ENCODE results near the gene HSFX1.
"Not testable (repeated sequence)": the region's sequence is repeated elsewhere in the genome, so short reads cannot be mapped to it uniquely, and the experiment has no call there.

Gene HSFX1, protein sequence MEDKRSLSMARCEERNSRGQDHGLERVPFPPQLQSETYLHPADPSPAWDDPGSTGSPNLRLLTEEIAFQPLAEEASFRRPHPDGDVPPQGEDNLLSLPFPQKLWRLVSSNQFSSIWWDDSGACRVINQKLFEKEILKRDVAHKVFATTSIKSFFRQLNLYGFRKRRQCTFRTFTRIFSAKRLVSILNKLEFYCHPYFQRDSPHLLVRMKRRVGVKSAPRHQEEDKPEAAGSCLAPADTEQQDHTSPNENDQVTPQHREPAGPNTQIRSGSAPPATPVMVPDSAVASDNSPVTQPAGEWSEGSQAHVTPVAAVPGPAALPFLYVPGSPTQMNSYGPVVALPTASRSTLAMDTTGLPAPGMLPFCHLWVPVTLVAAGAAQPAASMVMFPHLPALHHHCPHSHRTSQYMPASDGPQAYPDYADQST

DNA sequence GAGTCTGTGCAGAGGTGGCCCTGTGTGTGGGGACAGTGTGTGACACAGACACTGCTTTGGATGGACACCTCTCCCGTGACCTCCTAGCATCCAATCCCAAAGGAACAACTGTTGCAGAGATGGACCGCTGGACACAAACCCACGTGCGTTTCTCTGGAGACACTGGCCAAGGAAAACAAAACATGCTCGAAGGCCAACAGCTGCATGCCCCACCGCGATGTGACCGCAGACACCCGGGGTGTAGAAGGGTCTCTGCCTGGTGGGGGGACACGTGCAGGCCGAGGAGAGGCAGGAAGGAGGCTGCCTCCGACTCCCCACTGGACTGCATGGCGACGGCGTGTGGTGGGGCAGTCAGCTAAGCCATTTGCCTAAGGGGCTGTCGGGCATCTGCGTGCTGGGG lies at the start of gene HSFX1:
HSFX1 (plus strand) TSS at position 301 of the 400 bp plus-strand sequence. CDS start 614 bp downstream, outside the sequence.
- not testable (repeated sequence) for DNase-seq

DNA sequence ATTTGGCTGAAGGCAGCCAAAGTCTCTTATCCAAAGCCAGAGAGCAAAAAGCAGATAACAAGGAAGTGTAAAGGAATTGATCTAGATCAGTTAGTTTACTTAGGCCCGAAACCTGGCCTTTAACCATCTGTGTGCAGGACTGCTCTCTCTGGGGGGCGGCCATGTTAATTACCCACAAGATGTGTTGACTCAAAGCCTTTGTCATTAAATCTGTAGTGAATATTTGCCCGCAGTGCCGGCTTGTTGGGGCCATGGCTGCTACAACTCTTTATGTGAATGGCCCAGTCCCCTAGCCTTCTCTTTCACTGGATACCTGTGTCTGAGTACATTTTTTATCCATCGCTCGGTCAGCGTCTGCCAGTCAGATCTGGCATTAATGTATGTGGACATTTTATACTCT lies 46.6 kb upstream of the HSFX1 start:
- not testable (repeated sequence) for DNase-seq

DNA sequence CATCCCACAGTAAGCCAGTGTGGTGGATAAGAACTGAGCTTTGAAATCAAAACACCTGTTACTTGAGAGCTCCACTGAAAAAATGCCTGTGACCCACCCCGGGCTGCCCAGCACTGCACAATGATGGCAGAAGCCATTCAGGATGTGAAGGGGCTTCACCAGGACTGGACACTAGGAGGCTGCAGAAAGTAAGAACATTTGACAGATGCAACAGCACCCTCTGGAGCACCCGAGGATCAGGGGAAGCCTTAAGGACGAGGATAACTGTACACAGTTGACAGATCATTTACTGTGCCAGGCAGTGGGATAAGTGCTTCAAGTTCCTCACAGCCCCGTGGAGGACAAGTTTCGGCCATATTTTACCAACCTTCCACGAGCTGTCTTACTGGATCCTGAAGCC lies 31.6 kb upstream of the HSFX1 start:
- not testable (repeated sequence) for DNase-seq

DNA sequence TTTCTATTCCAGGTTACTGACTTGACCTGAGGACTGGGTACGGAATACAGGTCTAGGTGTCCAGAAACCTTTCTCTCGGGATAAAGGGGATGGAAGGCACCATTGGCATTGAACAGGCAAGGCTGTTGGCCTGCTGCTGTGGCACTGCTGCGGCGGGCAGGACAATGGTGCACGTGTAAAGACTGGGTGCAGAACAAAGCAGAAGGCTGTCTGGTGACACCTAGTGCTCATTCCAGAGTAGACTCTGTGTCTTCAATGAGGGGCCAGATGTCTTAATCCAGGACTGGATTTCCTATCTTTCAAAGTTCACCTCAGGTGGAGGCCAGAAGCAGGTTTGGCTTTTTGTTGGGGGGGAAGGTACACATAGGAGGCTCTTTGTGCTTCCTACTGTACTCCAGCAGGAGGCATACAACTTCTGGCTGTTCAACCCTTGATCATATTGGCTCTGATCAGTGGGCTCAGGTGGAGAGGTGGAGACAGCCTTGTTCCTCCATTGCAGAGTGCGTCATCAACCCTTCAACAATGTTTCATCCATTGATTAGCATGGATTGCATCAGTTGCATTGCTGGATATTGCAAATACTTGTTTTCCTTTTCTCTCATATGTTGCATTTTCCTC lies 27.4 kb upstream of the HSFX1 start:
- not testable (repeated sequence) for DNase-seq

DNA sequence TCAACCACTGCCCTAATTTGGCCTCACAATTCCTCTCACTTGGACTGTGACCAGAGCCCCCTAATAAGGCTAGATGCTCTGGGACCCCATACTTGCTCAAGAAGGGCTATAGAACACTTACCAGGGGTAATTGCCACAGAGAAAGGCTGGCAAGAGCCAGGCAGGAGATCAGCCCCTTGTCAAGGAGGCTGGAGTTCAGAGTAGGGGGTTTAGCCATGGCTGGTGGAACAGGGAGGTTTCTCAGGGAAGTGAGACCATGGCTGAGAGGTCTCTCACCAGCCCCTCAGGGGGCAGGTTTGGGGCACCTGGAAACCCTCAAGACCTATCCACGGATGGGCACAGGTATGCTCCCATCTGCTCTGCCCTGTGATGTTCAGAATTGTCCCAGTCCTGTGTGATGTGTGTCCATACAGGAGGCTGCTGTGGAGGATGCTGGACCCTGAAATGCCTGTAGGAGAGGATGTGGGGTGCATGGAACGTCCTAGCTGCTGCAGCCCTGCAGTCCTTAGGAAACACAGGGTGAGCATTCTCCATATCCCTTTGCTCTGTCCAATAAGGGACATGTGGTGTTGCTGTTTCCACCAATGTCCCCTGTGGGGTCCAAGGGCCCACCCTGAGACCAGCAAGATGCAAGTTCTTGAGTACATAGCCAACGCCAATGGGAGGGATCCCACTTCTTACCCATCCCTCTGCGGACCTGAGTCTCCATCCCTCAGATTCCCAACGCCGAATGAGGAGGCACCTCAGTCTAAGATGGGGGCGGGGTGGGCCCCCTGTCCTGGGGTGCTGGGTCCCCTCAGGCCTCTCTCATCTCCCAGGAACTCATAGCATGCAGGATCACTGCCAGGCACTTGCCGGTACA lies 16.4 kb upstream of the HSFX1 start:
- DNase-seq = peak; percentile 0

DNA sequence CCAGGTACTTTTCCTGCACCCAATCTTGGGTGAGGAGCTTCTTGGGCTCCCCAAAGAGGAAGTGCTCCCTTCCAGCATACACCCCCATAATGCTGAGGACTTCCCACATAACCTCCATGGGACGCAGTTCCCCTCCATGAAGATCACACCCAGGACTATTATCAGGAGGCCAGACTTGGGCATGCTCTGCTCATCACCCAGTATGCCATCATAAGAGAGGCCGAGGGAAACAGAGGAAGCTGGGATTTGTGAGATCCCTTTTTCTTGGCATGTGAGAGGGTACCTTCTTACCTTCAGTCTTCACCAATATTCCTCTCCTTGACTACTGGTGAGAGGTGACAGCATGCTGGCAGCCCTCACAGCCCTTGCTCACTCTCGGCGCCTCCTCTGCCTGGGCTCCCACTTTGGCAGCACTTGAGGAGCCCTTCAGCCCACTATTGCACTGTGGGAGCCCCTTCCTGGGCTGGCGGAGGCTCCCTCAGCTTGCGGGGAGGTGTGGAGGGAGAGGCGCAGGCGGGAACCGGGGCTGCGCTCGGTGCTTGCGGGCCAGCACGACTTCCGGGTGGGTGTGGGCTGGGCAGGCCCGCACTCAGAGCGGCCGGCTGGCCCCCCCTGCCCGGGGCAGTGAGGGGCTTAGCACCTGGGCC lies 15.7 kb upstream of the HSFX1 start:
- DNase-seq = no peak

DNA sequence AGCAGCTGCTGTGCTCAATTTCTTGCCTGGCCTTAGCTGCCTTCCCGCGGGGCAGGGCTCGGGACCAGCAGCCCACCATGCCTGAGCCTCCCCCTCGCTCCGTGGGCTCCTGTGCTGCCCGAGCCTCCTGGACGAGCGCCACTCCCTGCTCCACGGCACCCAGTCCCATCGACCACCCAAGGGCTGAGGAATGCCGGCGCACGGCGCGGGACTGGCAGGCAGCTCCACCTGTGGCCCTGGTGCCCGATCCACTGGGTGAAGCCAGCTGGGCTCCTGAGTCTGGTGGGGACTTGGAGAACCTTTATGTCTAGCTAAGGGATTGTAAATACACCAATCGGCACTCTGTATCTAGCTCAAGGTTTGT lies 15.2 kb upstream of the HSFX1 start:
- not testable (repeated sequence) for DNase-seq

DNA sequence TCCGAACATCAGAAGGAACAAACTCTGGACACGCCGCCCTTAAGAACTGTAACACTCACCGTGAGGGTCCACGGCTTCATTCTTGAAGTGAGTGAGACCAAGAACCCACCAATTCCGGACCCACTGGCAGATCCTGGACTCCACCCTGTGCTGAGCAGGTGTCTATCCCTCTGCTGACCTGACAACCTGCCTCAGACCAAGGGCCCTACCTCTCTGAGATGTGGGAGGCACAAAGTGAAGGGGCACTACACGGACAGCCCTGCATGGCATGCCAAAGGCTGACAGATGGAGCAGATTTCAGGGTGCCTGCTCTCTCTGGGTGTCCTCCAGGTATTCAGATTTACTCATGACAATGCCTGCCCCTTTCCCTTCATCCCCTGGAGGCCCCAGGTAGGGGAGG lies 14.0 kb upstream of the HSFX1 start:
- no peak for DNase-seq

DNA sequence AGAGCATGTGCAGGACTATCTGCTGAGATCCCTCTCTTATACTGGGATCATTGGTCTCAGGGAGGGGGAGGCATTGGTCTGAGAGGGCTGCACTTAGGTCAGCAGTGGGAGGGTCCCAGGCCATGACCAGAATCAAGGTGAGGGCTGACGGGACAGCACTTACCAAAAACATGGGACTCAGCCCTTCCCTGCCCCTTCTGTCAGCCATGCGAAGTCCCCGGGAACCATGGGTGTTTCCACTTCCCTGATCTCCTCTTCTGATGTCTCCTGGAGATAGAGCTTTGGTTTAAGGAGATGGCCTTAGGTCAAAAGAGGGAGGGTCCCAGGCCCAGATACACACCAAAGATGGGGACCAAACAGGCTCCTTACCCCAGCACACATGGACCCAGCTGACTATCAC lies 12.9 kb upstream of the HSFX1 start:
- DNase-seq = no peak

DNA sequence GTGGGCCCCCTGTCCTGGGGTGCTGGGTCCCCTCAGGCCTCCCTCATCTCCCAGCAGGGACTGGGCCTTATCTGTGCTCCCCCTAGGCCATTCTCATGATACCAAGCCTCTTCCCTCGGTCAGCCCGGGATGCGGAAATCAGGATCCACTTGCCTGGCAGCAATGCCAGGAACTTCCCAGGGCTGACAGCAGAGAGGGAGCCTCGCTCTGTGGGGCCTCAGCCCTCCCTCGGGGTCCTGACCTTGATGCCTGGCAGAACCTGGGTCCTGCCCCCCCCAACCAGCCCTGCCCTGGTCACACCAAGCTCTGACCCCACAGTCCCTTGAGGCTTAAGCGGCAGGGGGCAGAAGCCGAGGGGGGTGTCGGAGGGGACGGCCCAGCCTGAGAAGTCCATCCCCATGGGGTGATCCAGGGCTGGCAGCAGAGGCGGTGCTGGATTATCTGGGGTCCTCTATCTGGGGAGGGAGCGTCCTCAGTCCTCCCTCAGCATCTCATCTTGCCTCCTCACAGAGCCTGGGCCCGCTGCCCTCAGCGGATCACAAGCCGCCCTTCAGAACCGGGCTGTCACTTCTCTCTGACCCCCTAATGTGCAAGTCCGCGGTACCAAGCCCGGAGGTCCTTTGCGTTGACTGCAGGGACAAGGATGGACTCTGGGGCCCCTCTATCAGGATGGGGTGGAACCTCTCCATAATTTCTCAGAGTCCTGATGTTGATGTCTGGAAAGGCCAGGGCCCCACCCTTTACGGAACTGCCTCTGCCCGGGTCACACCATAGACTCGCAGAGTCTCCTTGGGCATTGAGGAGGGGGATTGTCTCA lies 11.8 kb upstream of the HSFX1 start:
- DNase-seq = not testable (repeated sequence)

DNA sequence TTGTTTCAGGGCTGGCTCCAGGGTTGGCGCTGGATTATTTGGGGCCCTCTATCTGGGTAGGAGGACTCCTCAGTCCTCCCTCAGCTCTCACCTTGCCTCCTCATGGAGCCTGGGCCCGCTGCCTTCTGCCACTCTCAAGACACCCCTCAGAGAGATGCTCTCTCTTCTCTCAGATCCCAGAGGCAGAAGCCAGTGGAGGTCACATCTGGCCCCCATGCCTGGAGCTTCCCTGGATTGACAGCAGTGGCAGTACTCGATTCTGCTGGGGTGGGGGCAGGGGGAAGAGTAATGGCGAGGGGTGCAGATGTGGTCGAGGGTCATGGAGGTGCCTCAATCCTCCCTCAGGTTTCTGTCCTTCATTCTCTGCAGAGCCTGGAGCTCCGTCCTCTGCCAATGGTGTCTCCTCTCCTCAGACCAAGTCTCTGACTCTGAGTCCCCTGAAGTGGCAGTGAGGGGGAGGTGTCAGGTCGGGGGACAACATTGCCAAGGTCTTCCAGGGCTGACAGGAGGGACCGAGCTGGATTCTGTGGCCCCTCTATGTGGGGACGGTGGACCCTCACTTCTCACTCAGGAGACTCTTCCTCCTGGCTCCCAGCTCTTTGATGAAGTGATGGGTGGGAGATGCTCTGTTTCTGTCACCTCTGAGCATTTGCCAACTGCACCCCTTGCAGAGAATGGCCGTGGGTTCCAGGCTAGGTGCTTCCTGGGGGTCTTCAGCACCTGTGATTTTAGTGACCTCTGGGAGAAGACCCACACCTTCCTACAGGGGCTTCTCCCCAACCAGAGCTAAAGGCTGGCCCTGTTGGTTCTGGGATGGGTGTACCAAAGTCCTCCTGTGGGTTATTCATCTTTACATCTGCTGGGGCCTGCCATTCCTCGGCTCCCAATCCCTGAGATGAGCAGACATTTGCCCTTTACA lies 10.9 kb upstream of the HSFX1 start:
- DNase-seq = no peak

DNA sequence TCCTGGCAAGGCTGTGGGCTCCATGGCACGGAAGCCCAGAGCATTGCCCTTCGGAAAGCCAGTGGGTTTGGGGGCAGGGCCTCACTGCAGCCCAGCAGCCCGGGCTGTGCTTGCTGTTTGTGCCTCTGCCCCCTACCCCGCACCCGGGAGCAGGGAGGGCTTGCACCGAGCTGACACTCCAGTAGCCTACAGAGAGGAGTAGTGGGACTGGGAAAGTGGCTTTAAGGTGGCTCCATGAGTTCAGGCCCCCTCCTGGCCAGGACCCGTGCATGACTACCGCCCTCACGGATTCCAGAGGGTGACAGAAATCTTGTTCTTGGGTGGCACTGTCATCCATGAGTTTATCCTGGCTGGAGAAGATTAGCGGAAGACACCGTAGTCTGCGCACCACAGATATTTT lies 3.5 kb upstream of the HSFX1 start:
- DNase-seq = not testable (repeated sequence)

DNA sequence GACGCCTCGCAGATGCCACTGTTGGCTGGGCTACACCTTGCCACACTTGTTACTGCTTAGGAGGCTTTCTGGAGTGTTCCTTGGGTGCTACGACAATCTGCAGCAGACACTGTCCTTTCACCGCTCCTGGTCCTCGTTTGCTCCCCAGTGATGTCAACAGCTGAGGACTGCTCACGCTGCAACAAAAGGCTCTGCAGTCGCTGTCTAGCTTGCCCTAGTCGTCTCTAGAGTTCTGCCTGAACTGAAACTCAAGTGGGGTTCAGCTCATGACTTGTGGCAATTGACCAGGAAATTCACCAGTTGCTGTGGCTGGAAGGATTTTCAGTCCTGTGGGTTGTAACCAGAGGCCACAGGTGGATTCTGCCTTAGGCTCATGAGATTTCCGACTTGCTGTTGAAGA lies 842 bp upstream of the HSFX1 start:
- not testable (repeated sequence) for DNase-seq

DNA sequence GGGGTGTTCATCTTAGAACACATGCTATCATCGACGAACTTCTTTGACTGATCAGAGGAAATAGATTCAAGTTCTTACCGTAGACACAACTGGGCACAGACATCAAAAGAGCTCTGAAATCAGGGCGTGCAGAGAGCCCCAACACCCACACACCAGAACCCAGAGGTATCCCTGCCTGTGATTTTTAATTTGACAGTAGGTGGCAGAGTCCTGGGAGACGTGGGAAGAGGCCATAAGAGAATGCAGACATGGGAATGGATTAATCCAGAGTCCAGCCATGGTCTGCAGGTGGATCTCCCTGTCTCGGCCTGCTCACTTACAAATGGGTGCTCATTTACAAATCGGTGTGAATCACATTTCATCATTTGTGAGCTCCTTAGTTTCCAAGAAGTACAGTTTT lies 4.1 kb downstream of the HSFX1 start:
- not testable (repeated sequence) for DNase-seq

DNA sequence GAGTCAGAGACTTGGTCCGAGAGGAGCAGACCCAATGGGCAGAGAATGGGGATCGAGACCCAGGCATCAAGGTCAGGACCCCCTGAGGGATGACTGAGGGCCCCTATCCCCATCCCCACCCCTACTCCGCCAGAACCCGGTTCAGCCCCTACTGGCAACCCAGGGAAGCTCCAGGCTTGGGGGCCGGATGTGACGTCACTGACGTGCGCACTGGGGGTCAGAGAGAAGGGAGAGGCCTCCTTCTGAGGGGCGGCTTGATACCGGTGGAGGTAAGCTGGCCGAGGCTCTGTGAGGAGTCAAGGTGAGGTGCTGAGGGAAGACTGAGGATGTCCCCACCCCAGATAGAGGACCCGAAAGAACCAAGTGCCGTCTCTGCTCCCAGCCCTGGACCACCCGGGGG lies 7.9 kb downstream of the HSFX1 start, which contains the start of gene MAGEA9:
MAGEA9 (plus strand) TSS at position 204 of the 400 bp plus-strand sequence. CDS start 4,281 bp downstream, outside the sequence.
- DNase-seq = not testable (repeated sequence)

DNA sequence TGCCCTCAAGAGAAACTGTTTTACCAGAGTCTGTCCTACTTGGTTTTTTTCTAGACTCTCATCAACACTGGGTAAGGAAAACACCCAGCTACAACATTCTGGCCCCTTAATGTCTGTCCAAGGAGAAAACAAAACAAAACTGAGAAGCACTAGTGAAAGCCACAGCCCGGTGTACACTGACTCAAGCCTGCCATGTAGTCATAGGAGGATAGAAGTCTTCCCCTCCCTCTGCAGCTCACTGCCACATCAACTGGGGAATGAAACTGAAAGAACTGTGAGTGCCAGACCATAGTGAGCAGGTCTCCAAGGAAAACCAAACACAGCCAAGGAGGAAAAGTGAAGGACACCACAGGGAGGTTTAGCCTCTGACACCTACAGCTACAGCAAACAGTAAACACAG lies 21.7 kb downstream of the HSFX1 start:
- DNase-seq = not testable (repeated sequence)

DNA sequence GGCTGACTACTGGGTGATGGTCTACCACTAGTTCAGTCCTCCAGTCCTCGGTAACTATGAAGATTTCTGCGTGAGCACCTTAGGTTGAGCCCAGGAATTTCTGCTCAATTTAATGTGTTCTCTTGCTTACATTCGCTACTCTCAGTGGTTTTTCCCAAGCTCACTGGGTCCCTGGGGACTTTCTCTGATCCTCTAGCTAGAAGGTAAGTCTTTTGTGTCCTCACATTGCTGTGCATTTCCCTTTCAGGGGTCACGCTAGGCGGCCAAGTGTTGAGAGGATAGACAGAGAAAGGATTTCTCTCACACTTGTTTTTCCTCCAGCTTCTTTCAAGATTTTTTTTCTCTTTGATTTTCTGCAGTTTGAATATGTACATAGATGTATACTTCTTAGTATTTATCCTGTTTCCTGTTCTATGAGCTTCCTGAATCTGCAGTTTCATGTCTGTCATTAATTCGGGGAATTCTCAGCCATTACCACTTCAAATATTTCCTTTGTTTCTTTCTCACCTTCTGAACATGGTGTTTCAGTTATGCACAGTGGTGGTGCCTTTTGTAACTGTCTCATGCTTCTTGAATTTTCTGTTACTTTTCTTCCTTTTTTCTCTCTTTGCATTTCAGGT lies 25.3 kb downstream of the HSFX1 start:
- no peak for DNase-seq

DNA sequence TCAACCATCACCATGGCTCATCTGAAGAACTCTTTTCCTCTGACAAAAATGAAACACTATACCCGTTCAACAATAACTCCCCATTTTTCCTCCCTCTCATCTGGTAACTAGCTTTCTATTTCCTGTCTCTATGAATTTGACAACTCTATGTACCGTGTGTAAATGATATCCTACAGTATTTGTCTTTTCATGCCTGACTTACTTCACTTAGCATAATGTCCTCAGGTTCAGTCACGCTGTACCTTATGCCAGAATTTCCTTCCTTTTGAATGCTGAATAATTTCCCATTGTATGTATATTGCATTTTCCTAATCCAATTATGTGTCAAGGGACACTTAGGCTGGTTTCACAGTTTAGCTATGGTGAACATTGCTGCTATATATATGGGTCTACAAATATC lies 26.1 kb downstream of the HSFX1 start:
- DNase-seq = no peak

DNA sequence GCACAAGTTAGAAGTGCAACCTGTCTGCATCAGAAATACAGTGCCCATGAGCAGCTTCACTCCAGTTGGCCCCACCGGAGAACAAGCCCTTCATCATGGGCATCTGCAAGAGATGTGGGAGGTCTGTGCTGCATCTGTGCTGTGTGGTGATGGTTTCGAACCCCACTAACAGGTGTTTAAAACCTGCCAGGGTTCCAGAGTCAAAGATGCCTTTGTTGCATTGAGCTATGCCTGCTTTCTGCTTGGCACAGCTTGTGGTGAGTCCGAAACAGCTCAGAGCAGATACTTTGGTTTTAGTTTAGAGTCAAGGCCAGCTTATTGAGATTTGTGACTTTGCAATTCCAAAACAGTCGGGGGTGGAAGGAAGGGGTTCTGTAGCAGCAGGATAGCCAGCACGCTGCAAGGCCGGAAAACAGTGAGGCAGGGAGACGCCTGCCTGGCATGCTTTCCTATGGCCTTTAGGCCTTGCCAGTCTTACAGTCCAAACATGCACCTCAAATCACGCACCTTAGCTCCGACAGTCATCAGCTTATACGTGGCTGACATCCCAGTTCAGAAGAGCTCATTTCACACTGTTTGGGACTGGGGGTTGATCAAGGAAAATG lies 29.7 kb downstream of the HSFX1 start:
- DNase-seq = no peak

DNA sequence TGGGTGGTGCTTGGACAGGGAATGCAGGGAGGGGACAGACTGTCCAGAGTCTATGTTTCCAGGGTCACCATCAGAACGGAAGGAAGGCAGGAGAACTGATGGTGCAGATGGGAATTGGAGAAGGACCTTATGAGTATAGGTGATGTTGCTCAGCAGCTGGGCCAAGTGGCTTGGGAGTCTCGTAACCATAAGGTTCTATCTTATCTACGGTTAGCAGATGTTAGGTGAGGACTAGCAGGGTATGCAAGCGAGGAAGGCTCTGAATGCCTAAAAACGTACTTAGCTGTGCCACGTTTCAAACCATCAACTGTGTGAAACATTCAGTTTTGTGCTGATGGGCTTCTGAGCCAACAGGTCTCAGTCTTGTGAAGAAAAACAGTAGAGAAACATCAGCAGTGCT lies 30.2 kb downstream of the HSFX1 start:
- no peak for DNase-seq
